Fibroblast of villous mesenchyme (primary cell): Measurements from ENCODE around the gene RPL6. TPM values are rescaled to one million over a fixed set of nuclear protein-coding genes. Genes with fewer than 3 reads are reported as not detected.

Experiments used
- DNase-seq: peaks from one replicate; pipeline ENCODE4 v3.0.0-alpha.2; 2010; ENCODE audit warnings: low read depth
- H3K4me3 ChIP-seq: 2 replicates; pipeline ENCODE4 v1.5.1; 2011; ENCODE audit warnings: low read depth, mild to moderate bottlenecking, low read length
- total RNA-seq: library from RNA; depleted of rRNA; stranded (reverse); fragments of >200 nt; gene quantifications from 2 replicates; pipeline ENCODE4 v1.2.3, GENCODE V29; 2012
- TF ChIP-seq, protein P1 (sequence below): IDR thresholded peaks from 2 replicates; pipeline ENCODE4 v1.5.1; 2012; ENCODE audit warnings: low read depth, mild to moderate bottlenecking, low read length; ENCODE audit not compliant: insufficient read depth

The RPL6 gene
- total RNA-seq, 1 donor: 1,035 TPM

DNA sequence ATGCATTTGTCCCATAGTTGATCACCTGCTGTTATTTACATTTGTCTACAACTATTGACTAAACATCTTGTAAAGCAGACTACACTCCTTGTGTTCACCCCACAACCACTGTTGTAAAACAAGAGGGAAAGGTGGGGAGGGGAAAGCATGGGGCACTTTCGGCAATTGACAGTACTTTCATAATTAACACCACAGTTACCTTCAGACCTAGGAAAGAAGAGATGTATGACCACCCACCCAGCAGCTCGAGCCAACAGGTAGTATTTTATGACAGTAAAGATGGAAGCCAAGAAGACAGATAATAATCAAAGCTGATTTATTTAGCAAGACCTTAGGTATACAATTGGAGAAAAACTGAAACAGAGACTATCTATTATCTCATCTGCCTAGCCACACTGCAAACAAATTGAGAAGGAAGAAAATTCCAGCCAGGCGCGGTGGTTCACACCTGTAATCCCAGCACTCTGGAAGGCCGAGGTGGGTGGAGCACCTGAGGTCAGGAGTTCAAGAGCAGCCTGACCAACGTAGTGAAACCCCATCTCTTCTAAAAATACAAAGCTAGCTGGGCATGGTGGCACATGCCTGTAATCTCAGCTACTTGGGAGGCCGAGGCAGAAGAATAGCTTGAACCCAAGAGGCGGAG, 38.4 kb downstream of the RPL6 start:
- DNase-seq: no peak
- TF ChIP-seq, protein P1, sequence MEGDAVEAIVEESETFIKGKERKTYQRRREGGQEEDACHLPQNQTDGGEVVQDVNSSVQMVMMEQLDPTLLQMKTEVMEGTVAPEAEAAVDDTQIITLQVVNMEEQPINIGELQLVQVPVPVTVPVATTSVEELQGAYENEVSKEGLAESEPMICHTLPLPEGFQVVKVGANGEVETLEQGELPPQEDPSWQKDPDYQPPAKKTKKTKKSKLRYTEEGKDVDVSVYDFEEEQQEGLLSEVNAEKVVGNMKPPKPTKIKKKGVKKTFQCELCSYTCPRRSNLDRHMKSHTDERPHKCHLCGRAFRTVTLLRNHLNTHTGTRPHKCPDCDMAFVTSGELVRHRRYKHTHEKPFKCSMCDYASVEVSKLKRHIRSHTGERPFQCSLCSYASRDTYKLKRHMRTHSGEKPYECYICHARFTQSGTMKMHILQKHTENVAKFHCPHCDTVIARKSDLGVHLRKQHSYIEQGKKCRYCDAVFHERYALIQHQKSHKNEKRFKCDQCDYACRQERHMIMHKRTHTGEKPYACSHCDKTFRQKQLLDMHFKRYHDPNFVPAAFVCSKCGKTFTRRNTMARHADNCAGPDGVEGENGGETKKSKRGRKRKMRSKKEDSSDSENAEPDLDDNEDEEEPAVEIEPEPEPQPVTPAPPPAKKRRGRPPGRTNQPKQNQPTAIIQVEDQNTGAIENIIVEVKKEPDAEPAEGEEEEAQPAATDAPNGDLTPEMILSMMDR: no peak
- H3K4me3 ChIP-seq: no peak overlapping the region

DNA sequence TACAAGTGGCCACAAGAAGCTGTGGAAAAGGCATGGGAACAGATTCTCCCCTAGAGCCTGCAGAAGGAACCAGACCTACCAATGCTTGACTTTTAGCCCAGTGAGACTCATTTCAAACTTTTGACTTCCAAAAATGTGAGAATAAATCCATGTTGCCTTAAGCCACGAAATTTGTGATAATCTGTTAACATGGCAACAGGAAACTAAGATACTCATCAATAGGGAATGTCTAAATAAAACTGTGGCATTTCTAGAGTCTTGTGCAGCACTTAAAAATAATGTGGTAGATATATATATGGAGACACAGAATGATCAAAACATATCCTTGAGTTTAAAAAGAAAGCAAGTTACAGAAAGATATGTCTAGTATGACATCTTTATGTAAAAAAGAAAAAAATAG, 39.2 kb downstream of the RPL6 start:
- H3K4me3 ChIP-seq: no peak overlapping the region
- TF ChIP-seq, protein P1: no peak
- no peak for DNase-seq

DNA sequence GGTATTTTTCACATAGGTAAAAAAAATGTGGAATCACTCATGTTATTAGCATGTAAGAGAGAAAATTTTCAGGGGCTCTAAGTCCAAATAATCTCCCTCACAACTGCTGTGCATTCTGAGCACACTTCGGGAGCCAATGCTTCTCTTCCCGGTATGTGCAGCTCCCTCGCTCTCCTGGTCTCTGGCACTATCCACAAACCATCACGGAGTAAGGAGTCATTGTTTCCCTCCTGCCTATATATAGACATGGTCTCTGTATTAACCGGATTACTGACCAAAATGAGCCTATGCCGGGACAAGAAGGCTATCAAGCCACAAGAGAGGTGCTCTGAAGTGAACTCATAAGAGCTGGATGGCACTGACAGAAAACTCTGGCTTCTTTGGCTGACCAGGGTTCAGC, 40.5 kb downstream of the RPL6 start:
- no peak for DNase-seq
- TF ChIP-seq, protein P1: no peak
- no peak overlapping the region for H3K4me3 ChIP-seq

DNA sequence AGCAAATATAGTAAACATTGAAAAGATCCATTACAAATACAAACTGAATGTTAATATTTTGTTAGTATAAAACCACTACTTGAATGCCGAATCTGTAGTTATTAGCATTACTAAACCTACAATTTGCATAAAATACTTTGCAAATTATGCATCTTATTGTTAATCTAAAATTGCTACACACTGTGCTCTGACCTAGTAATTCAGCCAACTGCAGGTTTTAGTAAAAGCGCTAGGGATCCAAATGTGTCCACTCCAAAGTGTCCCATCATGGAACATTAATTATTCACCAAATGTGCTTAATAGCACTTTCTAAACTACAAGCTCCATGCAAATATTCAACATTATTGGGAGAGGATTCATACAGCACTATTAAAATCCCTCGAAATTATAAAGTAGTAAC, 41.4 kb downstream of the RPL6 start:
- TF ChIP-seq, protein P1: no peak
- no peak overlapping the region for H3K4me3 ChIP-seq
- no peak for DNase-seq

DNA sequence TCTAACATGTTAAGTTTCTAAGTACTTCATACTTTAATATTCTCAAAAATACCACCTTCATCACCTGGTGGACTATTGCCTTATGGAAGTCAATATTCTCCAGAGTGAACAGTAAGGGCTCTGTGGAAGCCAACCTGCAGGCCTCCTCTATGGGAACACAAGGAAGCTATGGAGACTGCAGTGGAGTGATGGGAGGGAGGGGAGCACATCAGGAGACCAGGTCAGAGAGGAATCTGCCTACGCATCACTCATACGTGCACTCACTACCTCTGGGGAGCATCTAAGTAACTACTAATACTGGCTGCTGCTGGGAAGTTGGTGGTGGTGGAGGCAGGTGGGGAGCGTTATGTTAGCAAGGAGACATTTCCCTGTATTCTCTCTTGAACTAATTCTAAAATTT, 47.1 kb downstream of the RPL6 start:
- TF ChIP-seq, protein P1: no peak
- H3K4me3 ChIP-seq: no peak overlapping the region
- no peak for DNase-seq

DNA sequence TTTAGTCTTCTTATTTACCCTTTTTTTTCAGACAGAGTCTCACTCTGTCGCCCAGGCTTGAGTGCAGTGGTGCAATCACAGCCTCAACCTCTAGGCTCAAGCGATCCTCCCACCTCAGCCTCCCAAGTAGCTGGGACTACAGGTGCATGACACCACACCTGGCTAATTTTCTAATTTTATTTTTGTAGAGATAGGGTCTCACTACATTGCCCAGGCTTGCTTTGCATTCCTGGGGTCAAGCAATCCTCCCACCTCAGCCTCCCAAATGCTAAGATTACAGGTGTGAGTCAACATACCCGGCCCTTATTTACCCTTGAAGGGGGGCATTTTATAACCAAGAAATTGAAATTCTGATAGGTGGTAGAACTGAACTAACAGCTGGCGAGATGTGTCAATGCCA, 48.1 kb downstream of the RPL6 start:
- no peak for DNase-seq
- no peak overlapping the region for H3K4me3 ChIP-seq
- TF ChIP-seq, protein P1: no peak

DNA sequence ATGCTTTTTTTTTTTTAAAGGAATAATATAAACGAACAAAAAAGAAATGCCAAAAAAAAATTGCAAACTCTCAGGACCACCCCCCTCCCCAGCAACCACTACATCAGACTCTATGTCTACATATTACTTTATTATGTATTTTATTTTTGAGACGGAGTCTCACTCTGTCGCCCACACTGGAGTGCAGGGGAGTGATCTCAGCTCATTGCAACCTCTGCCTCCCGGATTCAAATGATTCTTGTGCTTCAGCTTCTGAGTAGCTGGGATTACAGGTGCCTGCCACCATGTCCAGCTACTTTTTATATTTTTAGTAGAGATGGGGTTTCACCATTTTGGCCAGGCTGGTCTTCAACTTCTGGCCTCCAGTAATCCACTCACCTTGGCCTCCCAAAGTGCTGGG, 50.1 kb downstream of the RPL6 start:
- no peak for DNase-seq
- H3K4me3 ChIP-seq: no peak overlapping the region
- TF ChIP-seq, protein P1: no peak
